Gastroesophageal sphincter (tissue), 3 donors: ENCODE data around the gene TIMM13.

Experiments used
- CTCF ChIP-seq, 4 experiments: fragments of 200-600 bp in 2 of 4; fragments of 450-650 bp in 2 of 4; sonication (generic) in 1 of 4; IDR thresholded peaks; one replicate each; pipeline ENCODE4 v1.5.1; 2017 to 2019; ENCODE audit warnings: antibody characterized with exemption in 4 of 4, mild to moderate bottlenecking in 2 of 4, moderate library complexity in 2 of 4
- EP300 ChIP-seq: sonication (generic); formaldehyde crosslinking; IDR thresholded peaks from one replicate; pipeline ENCODE4 v1.6.1; 2017; ENCODE audit warnings: antibody characterized with exemption, mild to moderate bottlenecking
- POLR2AphosphoS5 ChIP-seq: sonication (generic); formaldehyde crosslinking; IDR thresholded peaks from one replicate; pipeline ENCODE4 v1.6.1; 2017; ENCODE audit warnings: antibody characterized with exemption

DNA sequence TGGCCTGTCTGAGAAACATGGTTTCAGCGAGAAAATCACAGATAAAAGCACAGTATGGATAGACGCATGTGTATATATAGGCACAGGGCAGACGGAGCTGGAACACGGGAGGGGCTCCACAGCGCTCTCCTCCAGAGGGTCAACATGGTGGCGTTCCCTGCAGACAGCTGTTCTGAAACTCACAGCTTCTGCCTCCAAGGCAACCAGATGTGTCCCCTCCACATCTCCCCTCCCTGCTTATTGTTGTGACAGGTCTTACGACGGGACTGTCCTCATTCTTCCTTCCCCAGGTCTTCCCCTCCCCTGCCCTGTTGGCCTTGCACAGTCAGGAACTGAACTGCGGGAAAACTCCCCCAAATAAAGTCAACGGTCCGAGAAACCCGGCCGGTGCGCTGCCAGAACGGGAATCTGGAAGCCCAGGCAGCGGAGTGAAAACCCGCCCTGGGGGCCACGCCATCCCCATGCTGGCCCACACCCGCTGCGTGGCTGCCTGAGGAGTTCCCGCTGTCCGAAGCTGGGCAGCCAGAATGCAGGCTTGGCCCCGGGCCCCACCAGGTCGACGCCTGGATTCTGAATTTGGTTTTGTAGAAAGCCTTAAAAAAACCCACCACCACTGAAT lies 2.6 kb upstream of the TIMM13 start:
- TF ChIP-seq POLR2AphosphoS5 (no peak), CTCF (IDR thresholded peaks at IDR 0.05) (no peak), EP300 (no peak)
